22Rv1 (cell line): ENCODE measurements around the gene ELOVL1.

Experiments
- CTCF ChIP-seq: fragments of 450-650 bp; IDR thresholded peaks from 2 replicates; pipeline ENCODE4 v1.5.1; 2017; ENCODE audit warnings: mild to moderate bottlenecking
- ZFX ChIP-seq: fragments of 450-650 bp; IDR thresholded peaks from 2 replicates; pipeline ENCODE4 v1.6.1; 2017; ENCODE audit warnings: antibody characterized with exemption, borderline replicate concordance

DNA sequence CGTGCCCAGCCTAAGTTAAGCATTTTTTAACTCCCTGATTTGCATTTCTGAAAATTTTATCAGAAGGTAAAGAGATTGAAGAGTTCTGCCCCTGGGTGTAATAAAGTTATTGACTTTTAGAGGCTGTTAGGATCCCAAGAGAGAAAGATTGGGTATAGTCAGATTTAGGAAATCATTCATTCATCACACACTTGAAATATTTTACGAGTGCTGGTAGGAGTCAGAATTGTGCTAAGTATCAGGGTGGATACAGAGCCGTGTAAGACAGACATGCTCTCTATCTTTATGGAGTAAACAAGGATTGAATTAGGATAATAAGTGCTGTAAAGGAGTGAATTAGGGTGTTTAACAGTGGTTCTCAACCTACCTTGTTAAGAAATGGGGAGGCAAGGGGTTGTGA, 24.9 kb upstream of the ELOVL1 start:
- no peak for TF ChIP-seq CTCF
- TF ChIP-seq ZFX = no peak
